ENCODE data around the gene XAB2.

Gene XAB2

DNA sequence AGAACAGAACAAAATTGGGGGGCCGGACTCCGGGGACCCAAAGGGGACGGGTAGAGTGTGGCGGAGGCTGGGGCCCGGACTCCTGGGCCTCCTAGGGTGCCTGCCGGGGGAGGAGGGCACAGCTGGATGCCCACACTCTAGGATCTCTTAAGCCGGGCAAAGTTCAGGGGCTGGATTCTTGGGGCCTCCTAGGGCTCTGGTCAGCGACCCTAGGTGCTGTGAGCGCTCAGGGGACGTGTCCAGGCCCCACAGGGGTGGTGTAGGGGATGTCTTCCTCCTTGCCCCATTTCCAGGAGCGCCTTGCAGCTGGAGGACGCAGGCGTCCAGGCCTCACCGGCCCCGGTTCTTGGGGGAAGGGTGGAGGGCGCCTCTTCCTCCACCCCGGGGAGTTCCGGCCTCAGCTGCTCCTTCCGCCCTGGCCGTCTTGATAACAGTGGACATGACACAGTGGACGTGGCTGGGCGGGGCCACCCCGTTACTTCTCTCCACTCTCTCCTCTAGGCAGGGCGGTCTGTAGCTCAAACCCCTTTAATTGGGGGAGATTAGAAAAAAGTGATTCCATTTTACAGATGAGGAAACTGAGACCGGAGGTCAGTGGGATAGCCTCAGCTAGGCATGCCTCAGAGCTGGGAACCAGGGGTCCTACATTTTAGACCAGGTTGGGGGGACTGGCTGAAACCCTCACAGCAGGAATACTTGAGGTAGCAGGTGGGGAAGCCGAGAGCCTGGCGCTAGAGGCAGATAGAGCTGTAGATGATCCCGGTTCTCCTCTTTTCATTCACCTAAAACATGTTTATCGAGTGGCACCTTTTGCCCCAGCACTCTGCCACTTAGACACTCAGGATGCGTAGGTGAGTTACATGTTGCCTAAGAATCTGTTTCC is 8.3 kb upstream of the XAB2 start:
- no peak for DNase-seq (ENCODE audit: low read depth)
- H3K4me3 ChIP-seq (ENCODE audit: low read length), result peak overlapping the region; percentile 71
- TF ChIP-seq, protein P1, sequence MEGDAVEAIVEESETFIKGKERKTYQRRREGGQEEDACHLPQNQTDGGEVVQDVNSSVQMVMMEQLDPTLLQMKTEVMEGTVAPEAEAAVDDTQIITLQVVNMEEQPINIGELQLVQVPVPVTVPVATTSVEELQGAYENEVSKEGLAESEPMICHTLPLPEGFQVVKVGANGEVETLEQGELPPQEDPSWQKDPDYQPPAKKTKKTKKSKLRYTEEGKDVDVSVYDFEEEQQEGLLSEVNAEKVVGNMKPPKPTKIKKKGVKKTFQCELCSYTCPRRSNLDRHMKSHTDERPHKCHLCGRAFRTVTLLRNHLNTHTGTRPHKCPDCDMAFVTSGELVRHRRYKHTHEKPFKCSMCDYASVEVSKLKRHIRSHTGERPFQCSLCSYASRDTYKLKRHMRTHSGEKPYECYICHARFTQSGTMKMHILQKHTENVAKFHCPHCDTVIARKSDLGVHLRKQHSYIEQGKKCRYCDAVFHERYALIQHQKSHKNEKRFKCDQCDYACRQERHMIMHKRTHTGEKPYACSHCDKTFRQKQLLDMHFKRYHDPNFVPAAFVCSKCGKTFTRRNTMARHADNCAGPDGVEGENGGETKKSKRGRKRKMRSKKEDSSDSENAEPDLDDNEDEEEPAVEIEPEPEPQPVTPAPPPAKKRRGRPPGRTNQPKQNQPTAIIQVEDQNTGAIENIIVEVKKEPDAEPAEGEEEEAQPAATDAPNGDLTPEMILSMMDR (conservative IDR thresholded peaks at IDR 0.05; ENCODE audit: low read depth, low read length), result no peak

DNA sequence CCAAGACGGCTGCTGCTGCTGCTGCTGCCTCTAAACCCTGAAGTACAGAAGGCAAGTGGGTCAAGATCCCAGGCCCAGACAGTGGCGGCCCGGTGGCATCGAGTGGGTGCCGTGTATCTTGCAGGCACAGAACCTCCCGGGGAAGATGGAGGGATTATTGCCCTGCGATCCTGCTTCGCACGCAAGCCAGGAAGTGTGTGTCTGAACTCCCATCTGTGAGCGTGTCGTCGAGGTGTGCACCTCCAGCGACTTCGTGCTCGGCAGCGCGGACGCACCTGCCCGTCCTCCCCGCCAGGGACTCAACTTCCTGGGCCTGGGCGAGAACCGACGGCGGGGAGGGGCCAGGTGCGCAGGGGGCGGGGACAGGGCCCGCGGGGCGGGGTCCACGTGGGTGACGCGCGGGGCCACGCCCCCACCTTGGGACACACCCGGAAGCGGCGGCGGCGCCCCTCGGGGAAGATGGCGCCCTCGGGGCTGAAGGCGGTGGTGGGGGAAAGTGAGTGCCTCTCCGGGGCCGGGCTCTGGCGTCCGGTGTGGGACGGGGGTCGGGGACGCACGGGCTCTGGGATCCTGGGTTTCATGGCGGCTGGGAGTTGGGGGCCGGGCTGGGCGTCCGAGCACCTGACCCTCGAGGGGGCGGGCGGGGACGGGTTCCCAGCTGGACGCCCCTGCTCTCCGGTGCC is 7.5 kb upstream of the XAB2 start, which contains the start of gene STXBP2:
TSS of gene STXBP2 (plus strand) at position 420 of the 683 bp plus-strand sequence. CDS start at position 460, 40 bp downstream.
- DNase-seq (ENCODE audit: low read depth), result no peak
- H3K4me3 ChIP-seq (ENCODE audit: low read length), result peak within 1 kb of the TSS; percentile 71
- TF ChIP-seq, protein P1 (conservative IDR thresholded peaks at IDR 0.05; ENCODE audit: low read depth, low read length), result no peak

DNA sequence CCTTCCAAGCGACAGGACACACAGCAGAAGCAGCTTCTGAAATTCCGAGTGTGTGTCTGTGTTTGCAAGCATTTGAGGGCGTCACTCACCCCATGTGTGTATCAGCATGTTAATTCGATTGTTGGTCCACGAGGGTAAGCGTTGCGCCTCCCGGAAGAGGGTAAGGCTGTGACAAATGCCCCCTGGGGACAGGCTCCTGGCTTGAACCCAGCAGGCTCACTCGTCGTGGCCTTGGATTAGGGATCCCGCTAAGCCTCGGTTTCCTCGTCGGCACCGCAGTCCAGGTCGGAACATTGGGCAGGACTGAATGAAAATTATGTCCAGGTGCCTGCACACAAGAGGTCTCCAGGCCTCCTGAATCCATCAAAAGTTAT is 7.0 kb upstream of the XAB2 start:
- peak overlapping the region; percentile 71 for H3K4me3 ChIP-seq (ENCODE audit: low read length)
- no peak for DNase-seq (ENCODE audit: low read depth)
- TF ChIP-seq, protein P1 (conservative IDR thresholded peaks at IDR 0.05; ENCODE audit: low read depth, low read length), result no peak

DNA sequence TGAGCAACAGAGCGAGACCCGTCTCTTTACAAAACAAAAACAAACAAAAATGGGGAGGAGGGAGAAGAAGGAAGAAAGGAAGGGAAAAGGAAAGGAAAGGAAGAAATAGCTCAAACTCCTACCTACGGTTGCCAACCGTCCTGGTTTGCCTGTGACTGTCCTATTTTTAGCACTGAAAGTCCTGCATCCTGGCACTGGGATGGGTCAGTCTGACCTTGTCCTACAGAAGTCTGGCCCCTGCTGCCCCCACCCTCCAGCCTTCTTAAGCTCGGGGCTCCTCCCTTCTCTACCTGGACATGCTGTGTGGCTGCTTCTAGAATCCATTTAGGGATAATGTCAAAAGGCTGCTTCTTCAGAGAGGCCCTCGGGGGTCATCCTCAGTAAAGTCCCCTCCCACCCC is 6.3 kb upstream of the XAB2 start:
- no peak for DNase-seq (ENCODE audit: low read depth)
- H3K4me3 ChIP-seq (ENCODE audit: low read length), result no peak overlapping the region
- TF ChIP-seq, protein P1 (conservative IDR thresholded peaks at IDR 0.05; ENCODE audit: low read depth, low read length), result no peak

DNA sequence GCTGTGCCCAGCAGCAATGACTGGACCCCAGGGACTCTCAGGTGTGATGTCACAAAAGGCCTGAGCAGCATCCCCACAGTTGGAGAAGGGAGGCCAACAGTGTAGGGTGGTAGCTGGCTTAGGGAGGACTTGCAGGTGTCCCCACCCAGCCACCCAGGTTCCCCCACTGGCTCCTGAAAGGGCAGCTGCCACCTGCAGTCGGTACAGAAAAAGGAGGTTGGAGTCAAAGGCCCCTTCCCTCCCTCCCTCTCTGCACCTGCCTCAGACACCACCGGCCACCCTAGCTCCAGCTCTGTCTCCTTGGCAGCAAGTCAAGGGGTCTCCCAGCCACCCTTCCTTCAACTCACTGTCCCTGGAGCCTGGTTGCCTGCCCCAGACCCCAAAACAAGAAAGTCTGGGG is 4.4 kb upstream of the XAB2 start, which contains the start of gene PCP2:
TSS of gene PCP2 (minus strand) at position 22 of the 400 bp plus-strand sequence. CDS start 262 bp downstream, outside the sequence.
- DNase-seq (ENCODE audit: low read depth), result no peak
- no peak within 1 kb of the TSS for H3K4me3 ChIP-seq (ENCODE audit: low read length)
- TF ChIP-seq, protein P1 (conservative IDR thresholded peaks at IDR 0.05; ENCODE audit: low read depth, low read length), result no peak

DNA sequence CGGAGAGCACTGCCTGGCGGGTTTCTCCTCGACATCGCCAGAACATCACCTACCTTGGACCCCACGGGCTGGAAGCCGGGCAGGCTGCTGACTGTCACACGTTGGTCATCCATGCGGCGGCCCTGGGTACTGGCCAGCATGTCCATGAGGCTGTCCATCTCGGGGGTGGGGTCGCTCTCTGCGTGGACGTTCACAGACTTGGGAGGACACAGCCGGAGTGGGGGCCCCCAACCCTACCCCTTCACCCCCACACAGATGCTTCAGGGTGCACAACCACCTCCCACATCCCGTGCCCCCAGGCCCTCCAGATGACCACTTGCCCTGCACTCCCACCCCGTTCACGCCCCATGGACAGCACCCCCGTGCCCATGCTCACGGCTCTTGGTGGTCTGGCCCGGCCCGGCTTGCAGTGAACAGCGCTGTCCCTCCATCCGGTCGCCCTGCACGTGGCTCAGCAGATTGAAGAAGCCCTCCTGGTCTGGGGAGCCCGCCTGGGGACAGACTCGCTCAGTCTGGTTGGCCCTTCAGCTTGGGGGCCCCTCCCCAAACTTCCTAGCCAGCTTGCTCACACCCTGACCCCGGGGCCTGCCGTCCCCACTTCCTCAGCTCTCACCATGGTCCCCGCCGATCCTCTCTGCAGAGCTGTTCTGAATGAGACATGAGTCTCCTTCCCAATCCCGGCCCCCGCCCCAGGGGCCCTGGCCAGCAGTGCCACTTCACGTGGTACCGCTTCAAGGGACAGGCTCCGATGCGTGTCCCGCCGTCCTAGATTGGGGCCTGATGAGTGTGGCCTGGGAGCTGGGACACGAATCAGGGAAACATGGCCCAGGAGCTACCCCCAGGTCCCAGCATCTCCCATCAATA is 3.2 kb upstream of the XAB2 start:
- DNase-seq (ENCODE audit: low read depth), result no peak
- TF ChIP-seq, protein P1 (conservative IDR thresholded peaks at IDR 0.05; ENCODE audit: low read depth, low read length), result no peak
- H3K4me3 ChIP-seq (ENCODE audit: low read length), result no peak overlapping the region
